ENCODE measurements around the gene YIPF2. TPM values are rescaled to one million over a fixed set of nuclear protein-coding genes. Genes with fewer than 3 reads are reported as not detected.
A peak's percentile ranks its signal among the peaks of the same experiment; 100 is the strongest.

YIPF2 gene
- 10 to 100 TPM; 36.5 to 41.8 TPM for total RNA-seq
- 10 to 100 TPM; 30.1 to 41.1 TPM for polyA plus RNA-seq
- long read RNA-seq, donor 1, transcript YIPF2-201 (10 exons, 2,087 nt), result major isoform, 39 of 99 reads
- long read RNA-seq, donor 1, transcript YIPF2-204 (10 exons, 1,550 nt), result minor isoform, 33 of 99 reads
- long read RNA-seq, donor 1, partial matches to known transcripts, result 6 of 99 reads
- long read RNA-seq, donor 1, other reads (novel, unspliced or antisense), result 21 of 99 reads
- long read RNA-seq, donor 2, transcript YIPF2-201 (10 exons, 2,087 nt), result minor isoform, 8 of 41 reads
- long read RNA-seq, donor 2, transcript YIPF2-204 (10 exons, 1,550 nt), result major isoform, 15 of 41 reads
- long read RNA-seq, donor 2, partial matches to known transcripts, result 1 of 41 reads
- long read RNA-seq, donor 2, other reads (novel, unspliced or antisense), result 17 of 41 reads

- intact Hi-C loops (cut with DNase I), result loop anchor here (2.0 to 10.0 kb wide), 2 partner anchors 54 to 56 kb away; partner anchors contain the start of gene CARM1 (in 1 of the 2)
- Histone ChIP-seq H3K4me1 (ENCODE audit: control insufficient read depth in 1 of 2, insufficient read depth in 2 of 2, low read length in 2 of 2) (no peaks in the 10 kb centered on the region), H3K27ac (ENCODE audit: low read depth in 1 of 2, low read length in 2 of 2) (peak within 1 kb of the TSS in 1 of 2 donors; percentile 55), H3K4me3 (ENCODE audit: low read length in 2 of 2) (peak within 1 kb of the TSS; percentile 67 to 84), H3K9me3 (ENCODE audit: control insufficient read depth, low read length) (no peaks in the 10 kb centered on the region), H3K36me3 (ENCODE audit: control insufficient read depth in 1 of 2, insufficient read depth in 2 of 2, low read length in 1 of 2) (no peaks in the 10 kb centered on the region), H3K27me3 (ENCODE audit: control insufficient read depth in 1 of 2, insufficient read depth in 2 of 2, low read length in 1 of 2) (no peaks in the 10 kb centered on the region)
- peak; percentile 98 for DNase-seq
- WGBS, 2 donors, result 0% methylated on average over 55 to 96 of the region's 96 CpGs
- peak; percentile 95 for ATAC-seq (ENCODE audit: low FRiP score)
These were observed at the start of gene YIPF2, which contains the start of gene TIMM29 for GRCh38 chr19:10928563-10929401. YIPF2 (minus strand) TSS chr19:10928639; CDS start chr19:10928410, 229 bp downstream. TIMM29 (plus strand) TSS chr19:10928811; CDS start chr19:10928823, 12 bp downstream.

GRCh38 chr19:10977742-10978092 is 49.3 kb upstream of the YIPF2 start:
- intact Hi-C loops (cut with DNase I), result loop anchor here in 1 of 2 donors (5.0 kb wide), 1 partner anchor 40 kb away; no protein-coding TSS in a partner anchor
- WGBS, 2 donors, result 79 to 92% methylated on average over 5 of the region's 5 CpGs
- Histone ChIP-seq H3K9me3 (ENCODE audit: control insufficient read depth, low read length) (no peaks in the 10 kb centered on the region), H3K27me3 (ENCODE audit: control insufficient read depth in 1 of 2, insufficient read depth in 2 of 2, low read length in 1 of 2) (no peaks in the 10 kb centered on the region), H3K27ac (ENCODE audit: low read depth in 1 of 2, low read length in 2 of 2) (no peak overlapping the region), H3K4me3 (ENCODE audit: low read length in 2 of 2) (no peak overlapping the region), H3K36me3 (ENCODE audit: control insufficient read depth in 1 of 2, insufficient read depth in 2 of 2, low read length in 1 of 2) (no peaks in the 10 kb centered on the region), H3K4me1 (ENCODE audit: control insufficient read depth in 1 of 2, insufficient read depth in 2 of 2, low read length in 2 of 2) (peaks cover 0 to 3% of the 10 kb centered on the region in 2 donors)
- ATAC-seq (ENCODE audit: low FRiP score), result no peak
- DNase-seq, result no peak

- WGBS, 2 donors, result 70 to 74% methylated on average over 19 of the region's 19 CpGs
- H3K36me3 ChIP-seq (ENCODE audit: control insufficient read depth in 1 of 2, insufficient read depth in 2 of 2, low read length in 1 of 2), result no peaks in the 10 kb centered on the region
- H3K4me1 ChIP-seq (ENCODE audit: control insufficient read depth in 1 of 2, insufficient read depth in 2 of 2, low read length in 2 of 2), result peaks cover 0 to 3% of the 10 kb centered on the region in 2 donors
- no peaks in the 10 kb centered on the region for H3K27me3 ChIP-seq (ENCODE audit: control insufficient read depth in 1 of 2, insufficient read depth in 2 of 2, low read length in 1 of 2)
- H3K4me3 ChIP-seq (ENCODE audit: low read length in 2 of 2), result no peak overlapping the region
- H3K27ac ChIP-seq (ENCODE audit: low read depth in 1 of 2, low read length in 2 of 2), result peak overlapping the region in 1 of 2 donors; percentile 49
- no peaks in the 10 kb centered on the region for H3K9me3 ChIP-seq (ENCODE audit: control insufficient read depth, low read length)
- DNase-seq (no peak), ATAC-seq (ENCODE audit: low FRiP score) (peak; percentile 57)
- intact Hi-C loops (cut with DNase I), result loop anchor here in 1 of 2 donors (5.0 kb wide), 1 partner anchor 39 kb away; no protein-coding TSS in a partner anchor
These were observed 47.9 kb upstream of the YIPF2 start for GRCh38 chr19:10976131-10976892.

- intact Hi-C loops (cut with DNase I), result loop anchor here in 1 of 2 donors (1.0 to 5.0 kb wide), 2 partner anchors 14 to 38 kb away; partner anchors contain the start of gene SMARCA4
- WGBS, 2 donors, result 45 to 46% methylated on average over 19 of the region's 19 CpGs
These were observed 47.1 kb upstream of the YIPF2 start for GRCh38 chr19:10975374-10976130.

GRCh38 chr19:10971107-10971726 is 42.8 kb upstream of the YIPF2 start:
- 92 to 95% methylated on average over 8 of the region's 8 CpGs for WGBS, 2 donors
- no peaks in the 10 kb centered on the region for H3K9me3 ChIP-seq (ENCODE audit: control insufficient read depth, low read length)
- H3K27ac ChIP-seq (ENCODE audit: low read depth in 1 of 2, low read length in 2 of 2), result no peak overlapping the region
- H3K36me3 ChIP-seq (ENCODE audit: control insufficient read depth in 1 of 2, insufficient read depth in 2 of 2, low read length in 1 of 2), result no peaks in the 10 kb centered on the region
- H3K27me3 ChIP-seq (ENCODE audit: control insufficient read depth in 1 of 2, insufficient read depth in 2 of 2, low read length in 1 of 2), result no peaks in the 10 kb centered on the region
- peaks cover 0 to under 1% of the 10 kb centered on the region in 2 donors for H3K4me1 ChIP-seq (ENCODE audit: control insufficient read depth in 1 of 2, insufficient read depth in 2 of 2, low read length in 2 of 2)
- no peak for ATAC-seq (ENCODE audit: low FRiP score)
- no peak overlapping the region for H3K4me3 ChIP-seq (ENCODE audit: low read length in 2 of 2)
- intact Hi-C loops (cut with DNase I), result no loop called here
- no peak for DNase-seq

More at GRCh38 chr19:10975374-10976130, 47.1 kb upstream of the YIPF2 start:
- H3K27ac ChIP-seq (ENCODE audit: low read depth in 1 of 2, low read length in 2 of 2), result peak overlapping the region in 1 of 2 donors; percentile 49
- H3K27me3 ChIP-seq (ENCODE audit: control insufficient read depth in 1 of 2, insufficient read depth in 2 of 2, low read length in 1 of 2), result no peaks in the 10 kb centered on the region
- H3K4me3 ChIP-seq (ENCODE audit: low read length in 2 of 2), result no peak overlapping the region
- DNase-seq, result peak in 1 of 2 donors; percentile 75
- H3K36me3 ChIP-seq (ENCODE audit: control insufficient read depth in 1 of 2, insufficient read depth in 2 of 2, low read length in 1 of 2), result no peaks in the 10 kb centered on the region
- ATAC-seq (ENCODE audit: low FRiP score), result peak; percentile 65
- no peaks in the 10 kb centered on the region for H3K9me3 ChIP-seq (ENCODE audit: control insufficient read depth, low read length)
- peaks cover 0 to 3% of the 10 kb centered on the region in 2 donors for H3K4me1 ChIP-seq (ENCODE audit: control insufficient read depth in 1 of 2, insufficient read depth in 2 of 2, low read length in 2 of 2)

- no peaks in the 10 kb centered on the region for H3K27me3 ChIP-seq (ENCODE audit: control insufficient read depth in 1 of 2, insufficient read depth in 2 of 2, low read length in 1 of 2)
- no peak for ATAC-seq (ENCODE audit: low FRiP score)
- intact Hi-C loops (cut with DNase I), result no loop called here
- no peak for DNase-seq
- 72 to 73% methylated on average over 10 of the region's 10 CpGs for WGBS, 2 donors
- no peak overlapping the region for H3K27ac ChIP-seq (ENCODE audit: low read depth in 1 of 2, low read length in 2 of 2)
- H3K4me1 ChIP-seq (ENCODE audit: control insufficient read depth in 1 of 2, insufficient read depth in 2 of 2, low read length in 2 of 2), result no peaks in the 10 kb centered on the region
- no peak overlapping the region for H3K4me3 ChIP-seq (ENCODE audit: low read length in 2 of 2)
- H3K9me3 ChIP-seq (ENCODE audit: control insufficient read depth, low read length), result no peaks in the 10 kb centered on the region
- no peaks in the 10 kb centered on the region for H3K36me3 ChIP-seq (ENCODE audit: control insufficient read depth in 1 of 2, insufficient read depth in 2 of 2, low read length in 1 of 2)
These were observed 40.2 kb upstream of the YIPF2 start for GRCh38 chr19:10968527-10969135.

GRCh38 chr19:10966809-10967208 is 38.4 kb upstream of the YIPF2 start:
- Histone ChIP-seq H3K4me3 (ENCODE audit: low read length in 2 of 2) (no peak overlapping the region), H3K36me3 (ENCODE audit: control insufficient read depth in 1 of 2, insufficient read depth in 2 of 2, low read length in 1 of 2) (no peaks in the 10 kb centered on the region), H3K9me3 (ENCODE audit: control insufficient read depth, low read length) (no peaks in the 10 kb centered on the region), H3K4me1 (ENCODE audit: control insufficient read depth in 1 of 2, insufficient read depth in 2 of 2, low read length in 2 of 2) (no peaks in the 10 kb centered on the region), H3K27me3 (ENCODE audit: control insufficient read depth in 1 of 2, insufficient read depth in 2 of 2, low read length in 1 of 2) (no peaks in the 10 kb centered on the region), H3K27ac (ENCODE audit: low read depth in 1 of 2, low read length in 2 of 2) (no peak overlapping the region)
- intact Hi-C loops (cut with DNase I), result no loop called here
- ATAC-seq (ENCODE audit: low FRiP score) (no peak), DNase-seq (no peak)
- WGBS, 2 donors, result 88% methylated on average over 8 of the region's 8 CpGs
